H1 (cell line): ENCODE data around the gene TTC39A. TPM values are rescaled to one million over a fixed set of nuclear protein-coding genes. Genes with fewer than 3 reads are reported as not detected.

ENCODE experiments used
- ATF3 ChIP-seq: IDR thresholded peaks from 2 replicates; pipeline ENCODE4 v1.6.1; 2011; ENCODE audit warnings: low read depth, mild to moderate bottlenecking, low read length; ENCODE audit not compliant: insufficient read depth
- FOSL1 ChIP-seq: IDR thresholded peaks from 2 replicates; pipeline ENCODE4 v1.6.1; 2011; ENCODE audit warnings: mild to moderate bottlenecking, low read depth, low read length, moderate library complexity; ENCODE audit not compliant: insufficient read depth
- KDM4A ChIP-seq: IDR thresholded peaks from one replicate; pipeline ENCODE4 v1.7.1; 2012; ENCODE audit warnings: low read depth, mild to moderate bottlenecking, moderate library complexity, low read length, inconsistent platforms; ENCODE audit not compliant: severe bottlenecking
- RAD21 ChIP-seq, 2 experiments: IDR thresholded peaks in 1 of 2; conservative IDR thresholded peaks in 1 of 2; 2 replicates each; pipeline ENCODE4 v1.6.1; 2011; ENCODE audit warnings: low read depth in 2 of 2, low read length in 2 of 2, improper control_type of control experiment in 1 of 2, inconsistent platforms in 1 of 2, mild to moderate bottlenecking in 1 of 2, moderate library complexity in 1 of 2
- polyA plus RNA-seq, 7 experiments: library from polyadenylated mRNA; depleted of rRNA in 3 of 7; stranded (reverse) in 5 of 7; unstranded in 2 of 7; fragments of >200 nt in 5 of 7; fragments of 200-250 nt in 2 of 7; gene quantifications; 1 replicate in 5 of 7; 2 replicates in 1 of 7; 4 replicates in 1 of 7; pipeline versions ENCODE4 v1.2.1 to v1.2.3, GENCODE V29; 2011 to 2013; ENCODE audit warnings: missing spikeins in 2 of 7, mixed read lengths in 2 of 7
- total RNA-seq: library from RNA; stranded (reverse); fragmentation: NEBNext Ultra II Directional; extraction: Animal tissue kit (Norgen Biotek cat#: 25700); gene quantifications from 2 replicates; pipeline ENCODE4 v1.2.1, GENCODE V29; 2021

The TTC39A gene
- total and polyA plus RNA-seq, 2 of the 8 experiments (the other 6 are each of a cell fraction or from before 2014, with no cell fraction given): 5.5 to 5.8 TPM

GRCh38 chr1:51264451-51264850, 65.9 kb downstream of the TTC39A start (continued):
- TF ChIP-seq ATF3 (no peak), RAD21 (IDR thresholded peaks at IDR 0.05 in 1 of 2, conservative IDR thresholded peaks at IDR 0.05 in 1 of 2; ENCODE audit: low read depth in 2 of 2, low read length in 2 of 2) (no peak), KDM4A (no peak), FOSL1 (no peak)
